Measurements from ENCODE around the gene LMNA.

The LMNA gene

GRCh38 chr1:156126630-156127534 lies 12.4 kb downstream of the LMNA start:
- H2BK5ac ChIP-seq (ENCODE audit: low read length), result no peak overlapping the region
- peaks cover 10% of the 10 kb centered on the region for H3K79me2 ChIP-seq (ENCODE audit: control insufficient read depth, insufficient read depth, low read length)
- H3K56ac ChIP-seq (ENCODE audit: low read length), result peak overlapping the region; percentile 65
- H3K36me3 ChIP-seq (ENCODE audit: control insufficient read depth, insufficient read depth, low read length), result no peaks in the 10 kb centered on the region
- H3K4me3 ChIP-seq (ENCODE audit: low read length), result no peak overlapping the region
- no peak overlapping the region for H3K23ac ChIP-seq (ENCODE audit: low read length)
- H3K9ac ChIP-seq (ENCODE audit: low read length), result peak overlapping the region; percentile 52
- H2BK120ac ChIP-seq (ENCODE audit: low read depth, low read length), result no peak overlapping the region
- H3K4me1 ChIP-seq (ENCODE audit: control insufficient read depth, low read depth, low read length), result peaks cover 34% of the 10 kb centered on the region
- no peaks in the 10 kb centered on the region for H3K27me3 ChIP-seq (ENCODE audit: insufficient read depth, low read length, poor library complexity)
- H3K79me1 ChIP-seq (ENCODE audit: low read length), result peaks cover 8% of the 10 kb centered on the region
- peak overlapping the region; percentile 40 for H2AK5ac ChIP-seq (ENCODE audit: low read length)
- no peak overlapping the region for H3K18ac ChIP-seq (ENCODE audit: low read length)
- H3K27ac ChIP-seq (ENCODE audit: low read depth, low read length), result peak overlapping the region; percentile 86
- H4K8ac ChIP-seq (ENCODE audit: low read depth, low read length), result no peak overlapping the region
- no peak for DNase-seq
- WGBS (ENCODE audit: extremely low coverage, insufficient coverage, low lambda C conversion rate), result no CpG with 5 or more reads among the region's 15 CpGs
- H3K4ac ChIP-seq (ENCODE audit: low read depth, low read length), result no peak overlapping the region
- no peak overlapping the region for H2BK15ac ChIP-seq (replicated peaks; ENCODE audit: low read depth)
- no peak overlapping the region for H4K5ac ChIP-seq (ENCODE audit: low read length)
- no peak overlapping the region for H3K4me2 ChIP-seq (ENCODE audit: low read length)

- no peak overlapping the region for H3K4ac ChIP-seq (ENCODE audit: low read depth, low read length)
- no peak overlapping the region for H3K4me3 ChIP-seq (ENCODE audit: low read length)
- H3K36me3 ChIP-seq (ENCODE audit: control insufficient read depth, insufficient read depth, low read length), result no peaks in the 10 kb centered on the region
- H3K56ac ChIP-seq (ENCODE audit: low read length), result peak overlapping the region; percentile 58
- H3K27me3 ChIP-seq (ENCODE audit: insufficient read depth, low read length, poor library complexity), result no peaks in the 10 kb centered on the region
- H2BK120ac ChIP-seq (ENCODE audit: low read depth, low read length), result no peak overlapping the region
- DNase-seq, result no peak
- WGBS (ENCODE audit: extremely low coverage, insufficient coverage, low lambda C conversion rate), result no CpG with 5 or more reads among the region's 2 CpGs
- H4K5ac ChIP-seq (ENCODE audit: low read length), result no peak overlapping the region
- H4K8ac ChIP-seq (ENCODE audit: low read depth, low read length), result no peak overlapping the region
- no peak overlapping the region for H3K23ac ChIP-seq (ENCODE audit: low read length)
- H3K9ac ChIP-seq (ENCODE audit: low read length), result peak overlapping the region; percentile 34
- H3K18ac ChIP-seq (ENCODE audit: low read length), result no peak overlapping the region
- H3K27ac ChIP-seq (ENCODE audit: low read depth, low read length), result no peak overlapping the region
- H3K4me2 ChIP-seq (ENCODE audit: low read length), result no peak overlapping the region
- peaks cover 8% of the 10 kb centered on the region for H3K79me1 ChIP-seq (ENCODE audit: low read length)
- H2BK15ac ChIP-seq (replicated peaks; ENCODE audit: low read depth), result no peak overlapping the region
- H3K4me1 ChIP-seq (ENCODE audit: control insufficient read depth, low read depth, low read length), result peaks cover 27% of the 10 kb centered on the region
- peaks cover 10% of the 10 kb centered on the region for H3K79me2 ChIP-seq (ENCODE audit: control insufficient read depth, insufficient read depth, low read length)
- peak overlapping the region; percentile 16 for H2AK5ac ChIP-seq (ENCODE audit: low read length)
- H2BK5ac ChIP-seq (ENCODE audit: low read length), result peak overlapping the region; percentile 17
These were observed 13.8 kb downstream of the LMNA start for GRCh38 chr1:156128308-156128653.

DNA sequence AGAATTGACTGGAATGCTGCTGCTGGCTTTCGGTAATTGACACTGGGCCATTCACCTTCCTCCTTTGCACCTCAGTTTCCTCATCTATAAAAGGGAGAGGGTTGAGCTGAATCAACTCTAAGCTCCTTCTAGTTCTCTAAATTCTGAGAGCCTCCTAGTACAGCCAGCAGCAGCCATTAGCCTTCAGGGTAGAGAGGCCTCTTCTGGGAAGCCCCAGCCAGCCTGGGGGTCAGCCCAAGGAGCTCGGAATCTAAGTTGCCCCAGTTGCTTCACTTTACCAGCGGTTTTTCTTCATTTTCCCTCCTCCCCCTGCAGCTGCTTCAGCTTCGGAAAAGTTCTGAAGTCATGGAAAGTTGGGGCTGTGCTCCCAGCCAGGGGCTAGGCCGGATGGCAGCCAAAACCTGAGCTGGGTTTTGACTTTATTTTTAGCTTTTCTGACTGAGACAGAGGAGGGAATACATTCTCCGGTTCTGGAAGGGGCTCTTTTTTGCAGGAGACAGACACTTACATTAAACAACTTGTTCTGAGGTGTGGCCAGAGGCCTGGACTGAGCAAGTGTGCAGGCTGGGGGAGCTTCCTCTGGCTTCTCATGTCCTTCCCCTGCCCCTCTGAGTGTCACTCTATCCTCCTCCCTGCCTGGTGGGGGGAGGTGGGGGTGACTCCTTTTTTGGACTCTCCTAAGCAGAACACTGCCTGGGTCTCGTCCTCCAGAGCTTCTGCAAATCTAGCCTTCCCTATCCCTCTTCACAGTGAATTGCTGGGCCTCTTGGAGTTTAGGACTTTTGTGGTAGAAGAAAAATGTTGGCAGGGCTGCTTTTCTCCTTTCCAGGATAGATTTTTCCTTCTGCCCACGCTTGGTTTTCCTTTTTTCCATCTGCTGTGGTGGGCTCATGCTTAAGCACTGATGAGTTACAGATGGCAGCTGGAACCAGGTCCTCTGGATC lies 14.4 kb downstream of the LMNA start:
- no peak overlapping the region for H2BK15ac ChIP-seq (replicated peaks; ENCODE audit: low read depth)

DNA sequence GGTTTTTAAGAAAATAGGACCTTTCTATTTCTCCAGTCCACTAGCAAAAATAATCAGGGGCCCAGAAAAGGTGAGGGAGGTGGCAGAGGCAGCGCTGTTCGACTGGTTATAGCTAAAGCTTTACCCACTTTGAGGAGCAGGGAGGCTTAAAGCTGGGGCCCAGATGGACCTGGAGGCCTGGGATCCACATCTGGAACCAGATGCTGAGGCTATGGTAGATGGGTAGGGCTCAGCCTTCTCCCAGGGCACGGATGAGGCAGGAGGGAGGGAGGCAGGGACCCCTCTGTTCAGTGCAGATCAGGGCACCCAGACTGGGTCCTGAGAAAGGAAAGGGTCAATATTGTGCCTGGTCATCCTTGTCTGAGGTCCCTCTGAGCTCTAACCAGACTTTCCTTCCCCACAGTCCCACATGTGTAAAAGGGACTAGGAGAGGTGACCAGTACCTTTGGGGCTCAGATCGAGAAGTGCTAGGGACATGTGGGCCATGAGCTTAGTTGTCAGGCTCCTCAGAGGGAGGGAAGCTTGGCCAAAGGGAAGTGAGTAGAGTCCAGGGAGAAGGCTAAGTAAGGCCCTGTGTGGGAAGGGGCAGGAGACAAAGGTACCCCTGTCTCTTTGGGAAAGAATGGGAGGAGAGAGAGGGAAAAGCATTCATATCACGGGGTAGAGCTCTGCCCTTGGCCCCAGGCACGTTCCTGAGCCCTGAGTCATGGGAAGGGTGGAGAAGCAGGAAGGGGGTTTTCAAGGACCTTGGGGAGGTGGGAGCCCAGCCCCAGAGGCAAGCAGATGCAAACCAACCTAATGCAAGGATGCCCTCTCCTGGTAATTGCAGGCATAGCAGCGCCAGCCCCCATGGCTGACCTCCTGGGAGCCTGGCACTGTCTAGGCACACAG lies 15.4 kb downstream of the LMNA start:
- H3K27ac ChIP-seq (ENCODE audit: low read depth, low read length), result peak overlapping the region; percentile 64
- H3K4me3 ChIP-seq (ENCODE audit: low read length), result no peak overlapping the region
- peak overlapping the region; percentile 82 for H4K5ac ChIP-seq (ENCODE audit: low read length)
- peak overlapping the region; percentile 56 for H2BK120ac ChIP-seq (ENCODE audit: low read depth, low read length)
- no peak overlapping the region for H4K8ac ChIP-seq (ENCODE audit: low read depth, low read length)
- H2BK15ac ChIP-seq (replicated peaks; ENCODE audit: low read depth), result no peak overlapping the region
- peaks cover 8% of the 10 kb centered on the region for H3K79me1 ChIP-seq (ENCODE audit: low read length)
- H3K27me3 ChIP-seq (ENCODE audit: insufficient read depth, low read length, poor library complexity), result no peaks in the 10 kb centered on the region
- H2BK5ac ChIP-seq (ENCODE audit: low read length), result peak overlapping the region; percentile 91
- peak overlapping the region; percentile 73 for H3K9ac ChIP-seq (ENCODE audit: low read length)
- H3K36me3 ChIP-seq (ENCODE audit: control insufficient read depth, insufficient read depth, low read length), result no peaks in the 10 kb centered on the region
- WGBS (ENCODE audit: extremely low coverage, insufficient coverage, low lambda C conversion rate), result no CpG with 5 or more reads among the region's 7 CpGs
- H3K79me2 ChIP-seq (ENCODE audit: control insufficient read depth, insufficient read depth, low read length), result peaks cover 6% of the 10 kb centered on the region
- H2AK5ac ChIP-seq (ENCODE audit: low read length), result peak overlapping the region; percentile 98
- peaks cover 20% of the 10 kb centered on the region for H3K4me1 ChIP-seq (ENCODE audit: control insufficient read depth, low read depth, low read length)
- peak overlapping the region; percentile 83 for H3K4ac ChIP-seq (ENCODE audit: low read depth, low read length)
- peak overlapping the region; percentile 96 for H3K23ac ChIP-seq (ENCODE audit: low read length)
- DNase-seq, result peak; percentile 99
- H3K56ac ChIP-seq (ENCODE audit: low read length), result peak overlapping the region; percentile 87
- H3K4me2 ChIP-seq (ENCODE audit: low read length), result no peak overlapping the region
- H3K18ac ChIP-seq (ENCODE audit: low read length), result peak overlapping the region; percentile 53

More for the DNA sequence above, 14.4 kb downstream of the LMNA start:
- no peaks in the 10 kb centered on the region for H3K36me3 ChIP-seq (ENCODE audit: control insufficient read depth, insufficient read depth, low read length)
- peaks cover 8% of the 10 kb centered on the region for H3K79me1 ChIP-seq (ENCODE audit: low read length)
- H3K4me2 ChIP-seq (ENCODE audit: low read length), result no peak overlapping the region
- H3K27ac ChIP-seq (ENCODE audit: low read depth, low read length), result peak overlapping the region; percentile 64
- DNase-seq, result no peak
- peaks cover 10% of the 10 kb centered on the region for H3K79me2 ChIP-seq (ENCODE audit: control insufficient read depth, insufficient read depth, low read length)
- H4K8ac ChIP-seq (ENCODE audit: low read depth, low read length), result no peak overlapping the region
- peak overlapping the region; percentile 25 for H3K4ac ChIP-seq (ENCODE audit: low read depth, low read length)
- peaks cover 23% of the 10 kb centered on the region for H3K4me1 ChIP-seq (ENCODE audit: control insufficient read depth, low read depth, low read length)
- H2BK120ac ChIP-seq (ENCODE audit: low read depth, low read length), result peak overlapping the region; percentile 37
- WGBS (ENCODE audit: extremely low coverage, insufficient coverage, low lambda C conversion rate), result no CpG with 5 or more reads among the region's 8 CpGs
- no peaks in the 10 kb centered on the region for H3K27me3 ChIP-seq (ENCODE audit: insufficient read depth, low read length, poor library complexity)
- H4K5ac ChIP-seq (ENCODE audit: low read length), result peak overlapping the region; percentile 56
- H2AK5ac ChIP-seq (ENCODE audit: low read length), result peak overlapping the region; percentile 92
- no peak overlapping the region for H3K4me3 ChIP-seq (ENCODE audit: low read length)
- H3K56ac ChIP-seq (ENCODE audit: low read length), result peak overlapping the region; percentile 58
- H3K23ac ChIP-seq (ENCODE audit: low read length), result no peak overlapping the region
- peak overlapping the region; percentile 73 for H3K9ac ChIP-seq (ENCODE audit: low read length)
- peak overlapping the region; percentile 48 for H2BK5ac ChIP-seq (ENCODE audit: low read length)
- peak overlapping the region; percentile 53 for H3K18ac ChIP-seq (ENCODE audit: low read length)

GRCh38 chr1:156130578-156130942 lies 16.0 kb downstream of the LMNA start:
- Histone ChIP-seq H3K18ac (ENCODE audit: low read length) (no peak overlapping the region), H3K27me3 (ENCODE audit: insufficient read depth, low read length, poor library complexity) (no peaks in the 10 kb centered on the region), H3K56ac (ENCODE audit: low read length) (no peak overlapping the region), H3K4ac (ENCODE audit: low read depth, low read length) (no peak overlapping the region), H3K79me1 (ENCODE audit: low read length) (peaks cover 8% of the 10 kb centered on the region), H2AK5ac (ENCODE audit: low read length) (no peak overlapping the region), H2BK5ac (ENCODE audit: low read length) (no peak overlapping the region), H3K27ac (ENCODE audit: low read depth, low read length) (no peak overlapping the region), H3K4me2 (ENCODE audit: low read length) (no peak overlapping the region), H3K4me3 (ENCODE audit: low read length) (no peak overlapping the region), H3K36me3 (ENCODE audit: control insufficient read depth, insufficient read depth, low read length) (no peaks in the 10 kb centered on the region), H4K8ac (ENCODE audit: low read depth, low read length) (no peak overlapping the region), H3K23ac (ENCODE audit: low read length) (no peak overlapping the region), H2BK120ac (ENCODE audit: low read depth, low read length) (no peak overlapping the region), H3K4me1 (ENCODE audit: control insufficient read depth, low read depth, low read length) (peaks cover 18% of the 10 kb centered on the region), H4K5ac (ENCODE audit: low read length) (no peak overlapping the region), H3K9ac (ENCODE audit: low read length) (no peak overlapping the region), H3K79me2 (ENCODE audit: control insufficient read depth, insufficient read depth, low read length) (peaks cover 5% of the 10 kb centered on the region), H2BK15ac (replicated peaks; ENCODE audit: low read depth) (no peak overlapping the region)
- WGBS (ENCODE audit: extremely low coverage, insufficient coverage, low lambda C conversion rate), result no CpG with 5 or more reads among the region's 6 CpGs
- DNase-seq, result no peak

Measured in mesendoderm (in vitro differentiated cells).